Lung (tissue), 12 donors: Measurements from ENCODE around the gene UBA52. TPM values are rescaled to one million over a fixed set of nuclear protein-coding genes. Genes with fewer than 3 reads are reported as not detected.

Experiments used
- ATAC-seq: fragments of 200-7000 bp; cut with Tn5 transposase; one replicate; pipeline ENCODE4 v1.9.1; 2020; ENCODE audit warnings: moderate number of reproducible peaks; ENCODE audit not compliant: insufficient read depth, low FRiP score
- DNase-seq, 3 donors: peaks; one replicate each; pipeline ENCODE4 v3.0.0-alpha.2; 2013 to 2017
- H3K27ac ChIP-seq, 2 donors: one replicate each; pipeline ENCODE4 v1.5.1; 2013; ENCODE audit warnings: mild to moderate bottlenecking in 2 of 2, moderate library complexity in 2 of 2, control low read depth in 1 of 2, inconsistent platforms in 1 of 2, low read depth in 1 of 2, low read length in 1 of 2
- H3K27me3 ChIP-seq, 3 donors: one replicate each; pipeline ENCODE4 v1.5.1; 2013; ENCODE audit warnings: low read length in 2 of 3; ENCODE audit not compliant: control insufficient read depth in 3 of 3, insufficient read depth in 3 of 3
- H3K36me3 ChIP-seq, 4 donors: one replicate each; pipeline ENCODE4 v1.5.1; 2013; ENCODE audit warnings: low read length in 4 of 4, mild to moderate bottlenecking in 1 of 4, moderate library complexity in 1 of 4; ENCODE audit not compliant: control insufficient read depth in 4 of 4, insufficient read depth in 4 of 4
- H3K4me1 ChIP-seq, 5 donors: one replicate each; pipeline ENCODE4 v1.5.1; 2013; ENCODE audit warnings: low read length in 5 of 5, mild to moderate bottlenecking in 2 of 5, moderate library complexity in 1 of 5; ENCODE audit not compliant: control insufficient read depth in 5 of 5, insufficient read depth in 5 of 5
- H3K4me3 ChIP-seq: one replicate; pipeline ENCODE4 v1.5.1; 2013; ENCODE audit warnings: mild to moderate bottlenecking, control low read depth, moderate library complexity
- H3K9ac ChIP-seq, 2 donors: one replicate each; pipeline ENCODE4 v1.5.1; 2013; ENCODE audit warnings: low read length in 2 of 2, control low read depth in 1 of 2; ENCODE audit not compliant: insufficient read depth in 1 of 2
- H3K9me3 ChIP-seq, 4 donors: one replicate each; pipeline ENCODE4 v1.5.1; 2013; ENCODE audit warnings: low read length in 3 of 4, mild to moderate bottlenecking in 1 of 4, moderate library complexity in 1 of 4; ENCODE audit not compliant: control insufficient read depth in 4 of 4, insufficient read depth in 3 of 4
- CTCF ChIP-seq: IDR thresholded peaks from 2 replicates; pipeline ENCODE4 v1.5.1; 2012; ENCODE audit warnings: mild to moderate bottlenecking; ENCODE audit errors: control extremely low read depth, extremely low read depth
- WGBS, 2 donors: extraction: QIAGEN DNeasy Blood & Tissue Kit; methylation state at CpG; one replicate each; pipeline ENCODE4 v1.1.7; 2013; 5-methylcytosine and 5-hydroxymethylcytosine counted together
- polyA plus RNA-seq, 2 donors: library from polyadenylated mRNA; stranded (reverse); fragments of 200-250 nt; gene quantifications; one replicate each; pipeline ENCODE4 v1.2.1, GENCODE V29; 2013
- total RNA-seq, 2 donors: library from RNA; depleted of rRNA in 1 of 2; stranded (reverse); fragments of >200 nt in 1 of 2; gene quantifications; one replicate each; pipeline ENCODE4 v1.2.1, GENCODE V29; 2014 to 2021
- donor health status: control.
- donor health status: control.
- donor health status: Bipolar disorder and iron deficiency.
- donor health status: healthy.
- donor health status: DM: yes; HTN: yes; CAD: no.

UBA52 gene
- total and polyA plus RNA-seq, 4 donors, result 689 to 1,266 (median 1,030) TPM

- Histone ChIP-seq H3K27ac (no peak overlapping the region), H3K36me3 (peaks cover 20 to 53% (median 27%) of the 10 kb centered on the region in 4 donors), H3K4me1 (peaks cover 0 to 3% (median 2%) of the 10 kb centered on the region in 5 donors), H3K9me3 (peaks cover 0 to 2% (median 0%) of the 10 kb centered on the region in 4 donors), H3K9ac (no peak overlapping the region), H3K27me3 (no peaks in the 10 kb centered on the region), H3K4me3 (no peak overlapping the region)
- 95 to 97% methylated on average over 8 of the region's 8 CpGs for WGBS, 2 donors
- no peak for TF ChIP-seq CTCF
- no peak for ATAC-seq
- no peak for DNase-seq
These were observed 4.7 kb upstream of the UBA52 start for GRCh38 chr19:18566953-18567352.

DNA sequence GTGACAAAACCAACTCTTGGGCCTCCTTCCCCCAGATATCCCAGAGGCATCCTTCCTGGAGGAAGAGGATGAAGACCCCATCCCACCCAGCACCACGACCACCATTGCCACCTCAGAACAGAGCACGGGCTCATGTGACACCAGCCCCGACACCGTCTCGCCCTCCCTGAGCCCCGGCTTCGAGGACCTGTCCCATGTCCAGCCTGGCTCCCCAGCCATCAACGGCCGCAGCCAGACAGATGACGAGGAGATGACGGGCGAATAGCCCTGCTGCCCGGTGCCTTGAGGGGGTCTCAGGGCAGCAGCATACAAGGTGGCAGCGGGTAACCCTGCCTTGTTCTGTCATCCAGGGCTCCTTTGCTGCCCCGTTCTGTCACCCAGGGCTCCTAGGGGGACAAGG, 3.3 kb upstream of the UBA52 start:
- Histone ChIP-seq H3K36me3 (peaks cover 24 to 50% (median 29%) of the 10 kb centered on the region in 4 donors), H3K4me1 (peaks cover 7 to 11% (median 10%) of the 10 kb centered on the region in 5 donors), H3K27ac (no peak overlapping the region), H3K27me3 (no peaks in the 10 kb centered on the region), H3K4me3 (no peak overlapping the region), H3K9ac (no peak overlapping the region), H3K9me3 (peaks cover 0 to 2% (median 0%) of the 10 kb centered on the region in 4 donors)
- DNase-seq, result no peak
- TF ChIP-seq CTCF, result no peak
- no peak for ATAC-seq
- 89 to 96% methylated on average over 13 to 15 of the region's 15 CpGs for WGBS, 2 donors

DNA sequence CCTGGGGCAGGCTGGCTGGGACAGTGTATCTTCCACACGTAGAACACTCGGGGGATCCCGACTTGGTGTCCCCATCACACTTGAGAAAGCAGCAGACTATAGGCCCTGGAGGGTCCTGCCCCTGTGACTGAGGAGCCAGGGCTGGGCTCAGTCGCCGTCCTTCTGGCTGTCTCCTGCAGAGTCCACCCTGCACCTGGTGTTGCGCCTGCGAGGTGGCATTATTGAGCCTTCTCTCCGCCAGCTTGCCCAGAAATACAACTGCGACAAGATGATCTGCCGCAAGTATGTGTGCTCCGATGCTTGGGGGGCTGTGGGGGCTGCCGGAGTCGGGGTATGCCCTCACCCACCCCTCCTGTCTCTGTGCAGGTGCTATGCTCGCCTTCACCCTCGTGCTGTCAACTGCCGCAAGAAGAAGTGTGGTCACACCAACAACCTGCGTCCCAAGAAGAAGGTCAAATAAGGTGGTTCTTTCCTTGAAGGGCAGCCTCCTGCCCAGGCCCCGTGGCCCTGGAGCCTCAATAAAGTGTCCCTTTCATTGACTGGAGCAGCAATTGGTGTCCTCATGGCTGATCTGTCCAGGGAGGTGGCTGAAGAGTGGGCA, 3.1 kb downstream of the UBA52 start:
- Histone ChIP-seq H3K9me3 (no peaks in the 10 kb centered on the region), H3K4me1 (peaks cover 7 to 11% (median 10%) of the 10 kb centered on the region in 5 donors), H3K9ac (no peak overlapping the region), H3K36me3 (peaks cover 5 to 35% (median 18%) of the 10 kb centered on the region in 4 donors), H3K4me3 (no peak overlapping the region), H3K27ac (no peak overlapping the region), H3K27me3 (no peaks in the 10 kb centered on the region)
- DNase-seq (no peak), ATAC-seq (no peak)
- TF ChIP-seq CTCF, result no peak
- 95 to 97% methylated on average over 18 of the region's 18 CpGs for WGBS, 2 donors

GRCh38 chr19:18576383-18576782, 4.7 kb downstream of the UBA52 start:
- Histone ChIP-seq H3K27ac (no peak overlapping the region), H3K36me3 (peaks cover 5 to 35% (median 18%) of the 10 kb centered on the region in 4 donors), H3K4me3 (no peak overlapping the region), H3K9me3 (no peaks in the 10 kb centered on the region), H3K9ac (no peak overlapping the region), H3K4me1 (peaks cover 7 to 10% (median 9%) of the 10 kb centered on the region in 5 donors), H3K27me3 (no peaks in the 10 kb centered on the region)
- DNase-seq (no peak), ATAC-seq (no peak)
- no peak for TF ChIP-seq CTCF
- 86 to 93% methylated on average over 8 of the region's 8 CpGs for WGBS, 2 donors
